Astrocyte of the spinal cord (primary cell): Measurements from ENCODE around the gene PRKCH.

ENCODE experiments used
- DNase-seq: peaks from one replicate; pipeline ENCODE4 v3.0.0; 2011; ENCODE audit warnings: low read depth, low spot score
- H3K4me3 ChIP-seq: 2 replicates; pipeline ENCODE4 v1.5.1; 2011; ENCODE audit warnings: low read depth, mild to moderate bottlenecking, low read length, moderate library complexity
- in situ Hi-C: cut with HindIII; loops from 2 replicates; pipeline ENCODE4 v1.10.0; 2017; ENCODE audit warnings: low sequenced_read_pairs
- TF ChIP-seq, protein P1 (sequence below): IDR thresholded peaks from 2 replicates; pipeline ENCODE4 v1.5.1; 2012; ENCODE audit warnings: low read depth, mild to moderate bottlenecking, low read length, inconsistent platforms

PRKCH gene

DNA sequence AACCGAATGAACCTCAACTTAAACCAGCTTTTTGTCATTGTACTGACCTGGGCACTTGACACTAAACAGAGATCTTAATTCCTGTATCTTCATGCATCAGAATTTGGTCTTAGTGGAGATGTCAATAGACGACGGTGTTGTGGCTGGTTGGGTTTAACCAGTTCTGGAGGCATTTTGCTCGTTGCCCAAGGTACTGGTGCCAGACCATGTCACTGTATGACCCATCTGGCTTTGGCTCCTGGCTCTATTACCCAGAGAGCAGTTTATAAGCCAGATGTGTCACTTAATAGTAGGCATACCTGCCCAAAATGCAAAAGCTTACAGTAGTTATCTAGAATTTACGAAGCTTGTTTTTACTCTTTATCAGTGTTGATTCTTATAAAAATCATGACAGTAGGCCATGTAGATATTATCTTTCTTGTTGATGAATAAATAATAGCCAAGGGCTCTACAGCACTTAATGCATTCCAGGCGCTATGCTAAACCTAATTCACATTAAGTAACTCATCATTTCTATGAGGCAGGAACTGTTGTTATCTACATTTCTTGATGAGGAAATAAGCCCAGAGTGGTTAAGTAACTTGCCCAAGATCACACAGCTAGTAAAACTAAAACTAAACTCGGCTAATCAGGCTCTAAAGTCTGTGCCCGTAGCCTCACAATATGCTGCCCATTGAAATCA, 194.2 kb downstream of the PRKCH start:
- in situ Hi-C loops, result no loop called here
- DNase-seq, result no peak
- TF ChIP-seq, protein P1, sequence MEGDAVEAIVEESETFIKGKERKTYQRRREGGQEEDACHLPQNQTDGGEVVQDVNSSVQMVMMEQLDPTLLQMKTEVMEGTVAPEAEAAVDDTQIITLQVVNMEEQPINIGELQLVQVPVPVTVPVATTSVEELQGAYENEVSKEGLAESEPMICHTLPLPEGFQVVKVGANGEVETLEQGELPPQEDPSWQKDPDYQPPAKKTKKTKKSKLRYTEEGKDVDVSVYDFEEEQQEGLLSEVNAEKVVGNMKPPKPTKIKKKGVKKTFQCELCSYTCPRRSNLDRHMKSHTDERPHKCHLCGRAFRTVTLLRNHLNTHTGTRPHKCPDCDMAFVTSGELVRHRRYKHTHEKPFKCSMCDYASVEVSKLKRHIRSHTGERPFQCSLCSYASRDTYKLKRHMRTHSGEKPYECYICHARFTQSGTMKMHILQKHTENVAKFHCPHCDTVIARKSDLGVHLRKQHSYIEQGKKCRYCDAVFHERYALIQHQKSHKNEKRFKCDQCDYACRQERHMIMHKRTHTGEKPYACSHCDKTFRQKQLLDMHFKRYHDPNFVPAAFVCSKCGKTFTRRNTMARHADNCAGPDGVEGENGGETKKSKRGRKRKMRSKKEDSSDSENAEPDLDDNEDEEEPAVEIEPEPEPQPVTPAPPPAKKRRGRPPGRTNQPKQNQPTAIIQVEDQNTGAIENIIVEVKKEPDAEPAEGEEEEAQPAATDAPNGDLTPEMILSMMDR, result no peak
- no peak overlapping the region for H3K4me3 ChIP-seq

DNA sequence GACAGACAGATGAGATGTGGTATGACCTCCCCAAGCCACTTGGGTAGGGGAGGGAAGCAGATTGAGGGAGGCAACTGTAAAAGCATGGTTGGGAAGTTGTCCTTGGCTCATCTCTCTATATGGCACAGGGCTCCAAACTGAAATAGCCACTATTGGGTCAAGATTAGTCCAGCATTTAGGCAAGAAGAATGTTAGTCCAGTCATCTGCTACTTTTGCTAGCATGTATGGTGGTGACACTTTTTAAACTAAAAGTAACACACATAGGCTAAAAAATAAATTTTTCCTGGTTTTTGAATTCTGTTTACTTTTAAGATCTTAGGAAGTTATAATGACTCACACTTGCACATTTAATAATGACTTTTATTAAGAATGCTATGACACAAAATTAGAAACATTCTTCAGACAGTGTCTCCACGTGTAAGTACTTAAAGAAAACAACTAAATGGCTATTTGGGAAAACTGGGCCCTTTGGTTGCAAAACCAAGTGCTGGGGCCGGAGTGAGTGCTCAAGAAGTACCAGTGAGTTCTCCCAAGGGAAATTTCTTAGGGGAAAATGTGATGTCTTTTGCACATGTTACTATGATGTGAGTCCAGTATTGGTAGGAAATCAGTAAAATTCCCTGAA, 194.9 kb downstream of the PRKCH start:
- no peak for DNase-seq
- TF ChIP-seq, protein P1, result no peak
- in situ Hi-C loops, result no loop called here
- H3K4me3 ChIP-seq, result no peak overlapping the region

DNA sequence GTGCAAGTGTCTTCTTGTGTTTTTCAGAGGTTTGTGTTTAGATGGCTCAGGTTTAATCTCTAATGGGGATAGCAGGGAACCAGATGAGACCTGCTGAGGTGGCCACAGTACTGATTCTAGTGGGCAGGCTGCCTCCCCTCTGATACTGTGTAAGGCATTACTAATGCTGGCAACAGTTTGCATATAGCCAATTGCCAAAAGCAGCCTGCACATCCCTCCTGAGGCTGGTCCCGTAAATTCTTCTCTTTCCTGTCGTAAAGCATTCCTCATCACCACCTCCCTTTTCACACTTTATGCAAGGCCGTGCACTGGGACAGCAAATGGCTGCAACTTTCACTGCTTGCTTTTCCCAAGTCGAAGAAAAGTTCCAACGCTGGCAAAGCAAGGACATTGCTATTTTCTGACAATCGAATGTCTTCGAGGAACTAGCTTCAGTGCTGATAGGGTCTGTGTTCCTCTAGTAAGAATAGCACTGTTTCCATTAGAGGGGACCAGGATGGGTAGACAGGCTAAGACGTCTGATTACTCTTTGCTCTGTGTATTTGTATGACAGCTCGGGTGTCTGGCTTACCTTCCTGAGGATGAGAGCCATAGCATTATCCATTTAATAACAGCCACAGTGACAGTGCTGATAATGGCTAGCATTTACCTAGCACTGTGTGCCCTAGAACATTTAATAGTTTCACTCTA, 195.7 kb downstream of the PRKCH start:
- in situ Hi-C loops, result no loop called here
- H3K4me3 ChIP-seq, result no peak overlapping the region
- no peak for DNase-seq
- TF ChIP-seq, protein P1, result no peak

DNA sequence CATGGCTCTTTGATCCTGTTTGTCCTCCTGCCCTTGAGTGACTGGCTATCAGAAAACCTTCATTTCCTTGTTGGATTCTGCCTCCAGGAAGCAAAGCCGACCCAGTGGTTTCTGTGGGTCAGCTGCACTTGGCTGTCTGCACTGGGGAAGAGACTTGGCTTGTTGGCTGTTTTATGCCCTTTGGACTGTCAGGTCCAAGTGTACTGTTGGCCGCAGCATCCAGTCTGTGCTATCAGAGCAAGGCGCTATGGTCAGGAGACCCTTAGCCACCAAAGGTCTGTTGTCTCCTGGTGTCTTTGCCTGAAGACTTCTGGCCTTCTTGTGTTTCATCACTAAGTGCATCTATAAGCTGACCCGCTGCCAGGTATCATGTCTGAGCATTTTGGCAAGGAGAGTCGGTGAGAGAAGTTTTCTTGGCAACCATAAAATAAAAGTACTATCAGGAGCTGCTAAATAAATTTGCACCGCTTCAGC, 196.6 kb downstream of the PRKCH start:
- TF ChIP-seq, protein P1, result no peak
- no peak for DNase-seq
- in situ Hi-C loops, result no loop called here
- H3K4me3 ChIP-seq, result no peak overlapping the region

DNA sequence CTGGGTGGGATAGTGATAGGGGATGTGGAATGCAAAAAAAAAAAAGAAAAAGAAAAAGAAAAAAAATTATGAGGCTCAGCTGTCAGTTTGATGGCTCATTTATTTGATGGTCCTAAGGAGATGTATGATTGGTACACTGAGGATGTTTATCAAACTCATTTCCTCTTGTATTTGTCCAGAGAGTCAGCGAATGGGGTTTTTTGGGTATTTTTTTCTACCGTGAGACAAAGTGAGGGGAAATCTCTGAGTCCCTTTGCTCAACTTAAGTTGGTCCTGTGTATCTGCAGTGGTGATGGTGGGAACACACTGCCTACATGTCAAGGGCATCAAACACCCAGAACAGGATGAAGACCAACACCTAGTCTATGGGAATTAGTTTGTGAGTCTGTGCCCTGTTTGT, 197.0 kb downstream of the PRKCH start:
- in situ Hi-C loops, result no loop called here
- TF ChIP-seq, protein P1, result no peak
- DNase-seq, result no peak
- H3K4me3 ChIP-seq, result no peak overlapping the region

DNA sequence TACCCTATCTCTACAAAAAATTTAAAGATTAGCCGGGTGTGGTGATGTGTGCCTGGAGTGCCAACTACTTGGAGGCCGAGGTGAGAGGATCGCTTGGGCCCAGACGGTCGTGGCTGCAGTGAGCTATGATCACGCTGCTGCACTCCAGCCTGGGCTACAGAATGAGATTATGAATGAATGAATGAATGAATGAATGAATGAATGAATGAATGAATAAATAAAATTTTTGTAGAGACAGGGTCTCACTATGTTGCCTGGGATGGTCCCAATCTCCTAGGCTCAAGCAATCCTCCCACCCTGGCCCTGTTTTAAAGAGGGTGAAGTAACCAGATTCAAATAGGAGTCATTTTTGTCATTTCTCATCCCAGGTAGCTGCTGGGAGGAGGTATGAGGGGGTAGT, 197.7 kb downstream of the PRKCH start:
- no peak overlapping the region for H3K4me3 ChIP-seq
- no peak for DNase-seq
- TF ChIP-seq, protein P1, result no peak
- in situ Hi-C loops, result no loop called here
